HFFc6 (cell line): ENCODE data around the gene ARID3B. TPM values are rescaled to one million over a fixed set of nuclear protein-coding genes. Genes with fewer than 3 reads are reported as not detected.

ENCODE experiments used
- DNase-seq: peaks from one replicate; pipeline ENCODE4 v3.0.0-alpha.2; 2018
- H3K27ac Mint-ChIP-seq: 2 replicates; pipeline ENCODE4 v1.8.0; 2020; ENCODE audit warnings: mild to moderate bottlenecking, mixed read lengths
- H3K27me3 Mint-ChIP-seq: 2 replicates; pipeline ENCODE4 v1.8.0; 2021; ENCODE audit warnings: mild to moderate bottlenecking, moderate library complexity, mixed read lengths; ENCODE audit not compliant: insufficient read depth
- H3K36me3 Mint-ChIP-seq: 2 replicates; pipeline ENCODE4 v1.8.0; 2021; ENCODE audit warnings: low read depth, mixed read lengths
- H3K4me1 Mint-ChIP-seq: 2 replicates; pipeline ENCODE4 v1.8.0; 2020; ENCODE audit warnings: low read depth, mixed read lengths
- H3K4me3 Mint-ChIP-seq: 2 replicates; pipeline ENCODE4 v1.8.0; 2020; ENCODE audit warnings: mild to moderate bottlenecking, moderate library complexity, mixed read lengths
- H3K9me3 Mint-ChIP-seq: 2 replicates; pipeline ENCODE4 v1.8.0; 2020; ENCODE audit warnings: mild to moderate bottlenecking, mixed read lengths
- CTCF ChIP-seq: fragments of 200-600 bp; sonication (generic); IDR thresholded peaks from 2 replicates; pipeline ENCODE4 v1.5.0; 2021; ENCODE audit warnings: antibody characterized with exemption, mild to moderate bottlenecking
- total RNA-seq, 6 experiments: library from RNA; stranded (reverse); fragmentation: NEBNext Ultra II Directional; extraction: Animal tissue kit (Norgen Biotek cat#: 25700); gene quantifications; 2 replicates in 1 of 6; 3 replicates in 5 of 6; pipeline ENCODE4 v1.2.3, GENCODE V29; 2021

Gene ARID3B
- total RNA-seq, 6 experiments from 2014 or later: 1.2 to 2.1 (median 1.6) TPM

GRCh38 chr15:74603026-74603788 is 62.2 kb downstream of the ARID3B start:
- Mint-ChIP-seq H3K27ac (no peak overlapping the region), H3K36me3 (no peaks in the 10 kb centered on the region), H3K9me3 (no peaks in the 10 kb centered on the region), H3K4me3 (no peak overlapping the region), H3K4me1 (peaks cover 14% of the 10 kb centered on the region), H3K27me3 (peaks cover 3% of the 10 kb centered on the region; the same call in 1 of the 2 replicates)
- no peak for TF ChIP-seq CTCF
- DNase-seq: no peak

GRCh38 chr15:74603789-74604705 is 63.0 kb downstream of the ARID3B start:
- no peak for TF ChIP-seq CTCF
- peaks cover 6% of the 10 kb centered on the region for H3K27me3 Mint-ChIP-seq
- peaks cover 6% of the 10 kb centered on the region for H3K4me1 Mint-ChIP-seq
- no peaks in the 10 kb centered on the region for H3K36me3 Mint-ChIP-seq
- DNase-seq: no peak
- H3K4me3 Mint-ChIP-seq: no peak overlapping the region
- H3K27ac Mint-ChIP-seq: no peak overlapping the region
- no peaks in the 10 kb centered on the region for H3K9me3 Mint-ChIP-seq

- Mint-ChIP-seq H3K9me3 (no peaks in the 10 kb centered on the region), H3K27ac (no peak overlapping the region), H3K27me3 (peaks cover 15% of the 10 kb centered on the region), H3K4me1 (no peaks in the 10 kb centered on the region), H3K36me3 (no peaks in the 10 kb centered on the region), H3K4me3 (no peak overlapping the region)
- no peak for TF ChIP-seq CTCF
- no peak for DNase-seq
Observed at GRCh38 chr15:74604983-74605794, 64.2 kb downstream of the ARID3B start.

GRCh38 chr15:74605795-74606150 is 64.8 kb downstream of the ARID3B start:
- Mint-ChIP-seq H3K27ac (no peak overlapping the region), H3K27me3 (peaks cover 16% of the 10 kb centered on the region), H3K4me1 (no peaks in the 10 kb centered on the region), H3K4me3 (no peak overlapping the region), H3K9me3 (no peaks in the 10 kb centered on the region), H3K36me3 (no peaks in the 10 kb centered on the region)
- no peak for DNase-seq
- TF ChIP-seq CTCF: no peak

- Mint-ChIP-seq H3K9me3 (no peaks in the 10 kb centered on the region), H3K36me3 (no peaks in the 10 kb centered on the region), H3K27me3 (peaks cover 26% of the 10 kb centered on the region), H3K4me1 (no peaks in the 10 kb centered on the region), H3K27ac (no peak overlapping the region), H3K4me3 (no peak overlapping the region)
- no peak for TF ChIP-seq CTCF
- DNase-seq: no peak
Observed at GRCh38 chr15:74608786-74609185, 67.8 kb downstream of the ARID3B start.
